Stomach (tissue), 9 donors: Measurements from ENCODE around the gene ZNF507. TPM values are rescaled to one million over a fixed set of nuclear protein-coding genes. Genes with fewer than 3 reads are reported as not detected.

Source experiments
- DNase-seq, 2 donors: peaks; one replicate each; pipeline versions ENCODE4 v3.0.0 to v3.0.0-alpha.2; 2013 to 2019
- H3K27ac ChIP-seq, 5 donors: fragments of 200-600 bp in 4 of 5; sonication (generic) in 4 of 5; one replicate each; pipeline ENCODE4 v1.5.1; 2013 to 2019; ENCODE audit warnings: mild to moderate bottlenecking in 1 of 5, moderate library complexity in 1 of 5
- H3K27me3 ChIP-seq, 3 donors: fragments of 200-600 bp; sonication (generic); one replicate each; pipeline ENCODE4 v1.5.1; 2017 to 2019; ENCODE audit warnings: mixed run types in 1 of 3
- H3K36me3 ChIP-seq, 4 donors: fragments of 200-600 bp; sonication (generic); 1 replicate in 3 of 4; 2 replicates in 1 of 4; pipeline ENCODE4 v1.5.1; 2016 to 2019
- H3K4me1 ChIP-seq, 4 donors: fragments of 200-600 bp; sonication (generic); one replicate each; pipeline ENCODE4 v1.5.1; 2016 to 2019
- H3K4me3 ChIP-seq, 4 donors: fragments of 200-600 bp; sonication (generic) in 3 of 4; one replicate each; pipeline ENCODE4 v1.5.1; 2016 to 2019; ENCODE audit warnings: mild to moderate bottlenecking in 1 of 4
- H3K9me3 ChIP-seq, 4 donors: fragments of 200-600 bp; sonication (generic); one replicate each; pipeline ENCODE4 v1.5.1; 2016 to 2019
- EP300 ChIP-seq: sonication (generic); formaldehyde crosslinking; IDR thresholded peaks from one replicate; pipeline ENCODE4 v1.6.1; 2017; ENCODE audit warnings: antibody characterized with exemption
- POLR2A ChIP-seq, 4 donors: fragments of 450-650 bp; IDR thresholded peaks; one replicate each; pipeline ENCODE4 v1.6.1; 2016; ENCODE audit warnings: antibody characterized with exemption in 4 of 4, control low read depth in 2 of 4, mild to moderate bottlenecking in 1 of 4, moderate library complexity in 1 of 4
- POLR2AphosphoS5 ChIP-seq, 3 donors: sonication (generic); formaldehyde crosslinking; IDR thresholded peaks; one replicate each; pipeline ENCODE4 v1.6.1; 2016; ENCODE audit warnings: antibody characterized with exemption in 3 of 3
- WGBS, 5 donors: extraction: QIAGEN DNeasy Blood & Tissue Kit in 3 of 5; methylation state at CpG; one replicate each; pipeline versions ENCODE4 v1.1.5 to v1.1.7; 2013 to 2018; 5-methylcytosine and 5-hydroxymethylcytosine counted together
- intact Hi-C: fragments of 100-400 bp; cut with DNase I; formaldehyde crosslinking; loops from one replicate; pipeline ENCODE4 v1.15.1; 2023; ENCODE audit warnings: low total_unique reads
- polyA plus RNA-seq, 3 donors: library from polyadenylated mRNA; stranded (reverse); fragments of 200-250 nt; gene quantifications; one replicate each; pipeline ENCODE4 v1.2.3, GENCODE V29; 2013
- total RNA-seq, 5 donors: library from RNA; depleted of rRNA; stranded (reverse); fragments of >200 nt; gene quantifications; one replicate each; pipeline versions ENCODE4 v1.1.0 to v1.2.3, GENCODE V29; 2014 to 2016
- TF ChIP-seq, protein P1 (sequence below), 7 experiments: fragments of 450-650 bp in 4 of 7; fragments of 200-600 bp in 3 of 7; sonication (generic) in 3 of 7; IDR thresholded peaks; one replicate each; pipeline ENCODE4 v1.5.1; 2016 to 2019; ENCODE audit warnings: antibody characterized with exemption in 7 of 7, control low read depth in 2 of 7, mild to moderate bottlenecking in 1 of 7
- donor health status: healthy with polysubstance abuse.
- donor health status: Bipolar disorder and iron deficiency.
- donor health status: healthy.

Gene ZNF507
- total and polyA plus RNA-seq, 8 donors: 2.8 to 76.5 (median 16.9) TPM

DNA sequence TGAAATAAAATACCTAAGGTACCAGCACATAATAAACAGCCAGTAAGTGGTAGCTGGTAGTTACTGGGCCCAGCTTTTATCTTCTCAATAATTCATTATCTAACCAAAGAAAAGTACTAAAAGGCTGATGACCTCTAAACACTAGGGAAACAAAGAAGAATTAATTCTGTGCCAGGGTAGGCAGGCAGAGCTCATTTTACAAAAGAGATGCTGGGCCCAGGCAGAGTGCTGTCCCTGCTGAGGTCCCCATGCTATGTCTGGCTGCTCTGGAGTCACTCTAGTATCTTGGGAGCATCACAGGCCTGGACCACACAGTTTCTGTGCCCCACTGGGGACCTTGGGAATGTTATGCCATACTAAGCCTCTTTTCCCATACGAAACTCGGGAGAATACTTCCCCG lies 18.2 kb downstream of the ZNF507 start:
- H3K27ac ChIP-seq: peak overlapping the region; percentile 60 to 82 (median 75)
- no peaks in the 10 kb centered on the region for H3K27me3 ChIP-seq
- intact Hi-C loops: no loop called here
- no peak for TF ChIP-seq POLR2AphosphoS5 (IDR thresholded peaks at IDR 0.05)
- TF ChIP-seq EP300: no peak
- TF ChIP-seq, protein P1, sequence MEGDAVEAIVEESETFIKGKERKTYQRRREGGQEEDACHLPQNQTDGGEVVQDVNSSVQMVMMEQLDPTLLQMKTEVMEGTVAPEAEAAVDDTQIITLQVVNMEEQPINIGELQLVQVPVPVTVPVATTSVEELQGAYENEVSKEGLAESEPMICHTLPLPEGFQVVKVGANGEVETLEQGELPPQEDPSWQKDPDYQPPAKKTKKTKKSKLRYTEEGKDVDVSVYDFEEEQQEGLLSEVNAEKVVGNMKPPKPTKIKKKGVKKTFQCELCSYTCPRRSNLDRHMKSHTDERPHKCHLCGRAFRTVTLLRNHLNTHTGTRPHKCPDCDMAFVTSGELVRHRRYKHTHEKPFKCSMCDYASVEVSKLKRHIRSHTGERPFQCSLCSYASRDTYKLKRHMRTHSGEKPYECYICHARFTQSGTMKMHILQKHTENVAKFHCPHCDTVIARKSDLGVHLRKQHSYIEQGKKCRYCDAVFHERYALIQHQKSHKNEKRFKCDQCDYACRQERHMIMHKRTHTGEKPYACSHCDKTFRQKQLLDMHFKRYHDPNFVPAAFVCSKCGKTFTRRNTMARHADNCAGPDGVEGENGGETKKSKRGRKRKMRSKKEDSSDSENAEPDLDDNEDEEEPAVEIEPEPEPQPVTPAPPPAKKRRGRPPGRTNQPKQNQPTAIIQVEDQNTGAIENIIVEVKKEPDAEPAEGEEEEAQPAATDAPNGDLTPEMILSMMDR (IDR thresholded peaks at IDR 0.05): no peak
- no peak for TF ChIP-seq POLR2A (IDR thresholded peaks at IDR 0.05)
- WGBS, 5 donors: 90 to 100% (median 96%) methylated on average over 3 of the region's 3 CpGs
- no peak for DNase-seq
- peaks cover 12 to 81% (median 60%) of the 10 kb centered on the region in 4 donors for H3K36me3 ChIP-seq
- peaks cover 21 to 57% (median 39%) of the 10 kb centered on the region in 4 donors for H3K4me1 ChIP-seq
- no peak overlapping the region for H3K4me3 ChIP-seq
- H3K9me3 ChIP-seq: no peaks in the 10 kb centered on the region

DNA sequence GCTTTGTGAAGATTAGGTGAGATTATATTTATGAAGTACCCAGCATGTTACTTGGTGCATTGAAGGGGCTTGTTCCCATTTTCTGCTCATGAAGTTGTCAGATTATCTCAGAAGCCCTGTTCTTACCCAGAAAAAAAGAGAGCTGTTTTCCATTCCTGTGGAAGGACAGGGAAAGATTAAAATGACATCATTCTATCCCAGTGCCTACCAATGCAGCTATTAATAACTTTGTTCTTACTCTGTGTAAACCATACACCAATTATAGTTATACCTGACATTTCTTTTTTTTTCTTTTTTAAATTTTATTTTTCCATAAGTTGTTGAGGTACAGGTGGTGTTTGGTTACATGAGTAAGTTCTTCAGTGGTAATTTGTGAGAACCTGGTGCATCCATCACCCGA lies 18.6 kb downstream of the ZNF507 start:
- WGBS, 5 donors: 88 to 98% (median 96%) methylated on average over 1 of the region's 1 CpG
- TF ChIP-seq, protein P1 (IDR thresholded peaks at IDR 0.05): no peak
- no peak for TF ChIP-seq POLR2A (IDR thresholded peaks at IDR 0.05)
- no peak for TF ChIP-seq POLR2AphosphoS5 (IDR thresholded peaks at IDR 0.05)
- TF ChIP-seq EP300: no peak

DNA sequence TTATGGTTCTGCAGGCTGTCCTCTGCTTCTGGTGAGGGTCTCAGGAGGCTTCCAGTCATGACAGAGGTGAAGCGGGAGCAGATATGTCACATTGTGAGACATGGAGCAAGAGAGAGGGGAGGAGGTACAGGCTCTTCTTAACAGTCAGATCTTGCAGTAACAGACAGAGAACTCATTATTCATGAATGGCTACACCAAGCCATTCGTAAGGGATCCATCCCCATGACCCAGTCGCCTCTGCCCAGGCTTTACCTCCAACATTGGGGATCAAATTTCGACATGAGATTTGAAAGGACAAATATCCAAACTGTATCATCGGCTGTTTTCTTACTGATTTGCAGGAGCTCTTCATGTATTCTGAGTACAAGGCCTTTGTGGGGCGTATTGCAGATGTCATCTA lies 21.7 kb downstream of the ZNF507 start:
- TF ChIP-seq POLR2AphosphoS5 (IDR thresholded peaks at IDR 0.05) (no peak), POLR2A (IDR thresholded peaks at IDR 0.05) (no peak), EP300 (no peak)
- TF ChIP-seq, protein P1 (IDR thresholded peaks at IDR 0.05): no peak
- Histone ChIP-seq H3K9me3 (no peaks in the 10 kb centered on the region), H3K27me3 (no peaks in the 10 kb centered on the region), H3K4me3 (no peak overlapping the region), H3K36me3 (peaks cover 0 to 68% (median 52%) of the 10 kb centered on the region in 4 donors), H3K27ac (no peak overlapping the region), H3K4me1 (peaks cover 16 to 43% (median 32%) of the 10 kb centered on the region in 4 donors)
- 82 to 91% (median 88%) methylated on average over 6 of the region's 6 CpGs for WGBS, 5 donors
- intact Hi-C loops: no loop called here
- DNase-seq: no peak

More for the DNA sequence above, 18.6 kb downstream of the ZNF507 start:
- Histone ChIP-seq H3K27me3 (no peaks in the 10 kb centered on the region), H3K36me3 (peaks cover 9 to 77% (median 56%) of the 10 kb centered on the region in 4 donors), H3K4me3 (no peak overlapping the region), H3K27ac (peak overlapping the region; percentile 60 to 80 (median 75)), H3K4me1 (peaks cover 21 to 57% (median 39%) of the 10 kb centered on the region in 4 donors), H3K9me3 (no peaks in the 10 kb centered on the region)
- no peak for DNase-seq
- intact Hi-C loops: no loop called here

DNA sequence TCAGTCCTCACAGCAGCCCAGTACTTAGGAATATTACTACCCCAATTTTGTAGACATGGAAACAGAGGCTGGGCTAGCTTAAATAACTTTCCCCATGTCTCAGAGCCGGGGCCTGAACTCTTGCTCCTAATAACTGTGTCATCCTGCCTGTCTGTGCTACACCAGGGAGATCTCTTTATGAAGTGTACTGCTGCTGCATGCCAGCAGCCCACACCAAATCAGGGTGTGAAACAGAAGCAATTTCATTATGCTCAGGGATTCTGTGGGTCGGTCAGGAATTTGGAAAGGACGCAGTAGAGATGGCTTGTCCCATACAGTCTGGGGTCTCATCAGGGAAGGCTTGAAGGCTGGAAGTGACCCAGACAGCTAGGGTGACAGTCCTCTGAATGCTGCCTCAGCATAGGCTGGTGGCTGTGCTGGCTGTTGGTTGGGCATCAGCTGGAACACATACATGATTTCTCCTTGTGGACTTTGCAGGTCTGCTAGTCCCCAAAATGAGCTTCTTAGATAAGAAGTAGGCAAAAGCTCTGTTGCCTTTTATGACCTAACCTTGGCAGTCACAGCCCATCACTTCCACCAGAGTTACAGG lies 22.6 kb downstream of the ZNF507 start:
- DNase-seq: no peak
- TF ChIP-seq POLR2AphosphoS5 (IDR thresholded peaks at IDR 0.05) (no peak), POLR2A (IDR thresholded peaks at IDR 0.05) (no peak), EP300 (no peak)
- TF ChIP-seq, protein P1 (IDR thresholded peaks at IDR 0.05): no peak
- WGBS, 5 donors: 93 to 98% (median 94%) methylated on average over 3 of the region's 3 CpGs
- no peaks in the 10 kb centered on the region for H3K9me3 ChIP-seq
- H3K27ac ChIP-seq: no peak overlapping the region
- no peaks in the 10 kb centered on the region for H3K27me3 ChIP-seq
- intact Hi-C loops: no loop called here
- H3K4me1 ChIP-seq: peaks cover 7 to 33% (median 22%) of the 10 kb centered on the region in 4 donors
- peaks cover 7 to 70% (median 59%) of the 10 kb centered on the region in 4 donors for H3K36me3 ChIP-seq
- no peak overlapping the region for H3K4me3 ChIP-seq
